ENCODE results near the gene ERGIC1.

- no peak for TF ChIP-seq CTCF (IDR thresholded peaks at IDR 0.05; ENCODE audit: insufficient read depth, low read length, poor library complexity, severe bottlenecking)
- no peak for TF ChIP-seq EZH2phosphoT487 (conservative IDR thresholded peaks at IDR 0.05; ENCODE audit: low read length)
These were observed 49.0 kb downstream of the ERGIC1 start for GRCh38 chr5:172883066-172883465.
